GM19452 (cell line): ENCODE measurements around the gene UQCRC1.

ENCODE experiments used
- ATAC-seq: cut with Tn5 transposase; IDR thresholded peaks from one replicate; pipeline ENCODE4 v1.9.1; 2021; ENCODE audit not compliant: unreplicated experiment

Gene UQCRC1

DNA sequence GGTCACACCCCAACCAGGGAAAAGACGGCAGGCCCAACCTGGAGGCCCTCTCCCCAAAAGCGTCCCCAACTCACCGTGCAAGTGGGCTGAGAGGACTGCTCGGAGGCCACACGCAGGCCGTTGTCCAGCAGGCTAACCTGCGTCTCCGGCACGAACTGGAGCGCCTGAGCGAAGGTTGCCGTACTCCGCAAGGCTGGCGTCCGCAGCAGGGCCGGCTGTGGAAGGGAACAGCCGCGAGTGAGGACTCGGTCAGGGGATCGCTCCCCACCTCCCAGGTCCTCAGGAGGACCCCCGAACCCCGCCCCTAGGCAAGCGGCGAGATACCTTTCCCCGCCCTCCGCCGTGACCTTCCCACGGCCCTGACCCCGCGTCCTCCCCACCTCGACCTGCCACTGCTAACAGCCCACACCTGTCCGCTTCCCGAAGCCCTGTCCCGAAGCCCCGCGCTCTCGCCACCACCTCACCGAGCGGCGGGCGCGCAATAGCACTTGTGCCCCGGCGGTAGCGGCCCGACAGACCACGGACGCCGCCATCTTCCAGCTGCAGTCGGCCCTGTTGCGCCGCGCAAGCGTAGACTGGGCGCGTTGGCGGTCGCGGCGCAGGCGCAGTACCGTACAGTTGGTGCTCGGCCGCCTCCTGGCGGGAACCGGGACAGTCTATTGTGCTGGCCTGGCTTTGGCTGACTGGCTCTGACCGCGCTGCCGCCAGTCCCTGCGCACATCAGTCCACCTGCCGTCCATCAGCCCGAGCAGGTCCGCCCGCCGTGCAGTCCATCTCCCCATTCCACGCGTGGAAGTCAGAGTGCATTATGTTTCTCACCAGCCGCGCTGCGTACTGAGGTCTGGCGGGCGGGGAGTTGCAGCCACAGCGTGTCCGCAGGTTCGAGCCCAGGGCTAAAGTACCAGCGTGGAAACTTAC, at the start of gene UQCRC1:
Gene UQCRC1 (minus strand): TSS at position 559 of the 918 bp plus-strand sequence. CDS start 26 bp downstream, at position 533.
- peak; percentile 92 for ATAC-seq

DNA sequence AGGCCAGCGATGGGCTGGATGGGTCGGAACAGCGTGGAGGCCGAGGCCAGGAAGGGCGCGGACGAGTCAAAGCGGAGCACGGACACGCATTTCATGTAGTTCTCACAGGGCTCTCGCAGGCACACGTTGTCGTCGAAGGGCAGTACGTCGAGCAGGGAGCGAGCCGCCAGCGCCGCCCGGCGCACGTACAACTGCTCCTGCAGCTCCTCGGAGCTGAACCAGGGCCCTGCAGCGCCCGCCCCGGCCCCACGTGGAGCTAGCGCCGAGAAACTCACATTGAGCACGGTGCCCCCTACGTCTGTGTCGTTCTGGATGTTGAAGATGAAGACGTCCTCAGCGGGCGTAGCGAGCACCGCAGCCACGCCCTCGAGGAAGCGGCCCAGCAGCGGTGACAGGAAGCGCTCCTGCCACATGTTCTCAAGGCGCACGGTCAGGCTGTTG, 47.4 kb upstream of the UQCRC1 start:
- no peak for ATAC-seq

DNA sequence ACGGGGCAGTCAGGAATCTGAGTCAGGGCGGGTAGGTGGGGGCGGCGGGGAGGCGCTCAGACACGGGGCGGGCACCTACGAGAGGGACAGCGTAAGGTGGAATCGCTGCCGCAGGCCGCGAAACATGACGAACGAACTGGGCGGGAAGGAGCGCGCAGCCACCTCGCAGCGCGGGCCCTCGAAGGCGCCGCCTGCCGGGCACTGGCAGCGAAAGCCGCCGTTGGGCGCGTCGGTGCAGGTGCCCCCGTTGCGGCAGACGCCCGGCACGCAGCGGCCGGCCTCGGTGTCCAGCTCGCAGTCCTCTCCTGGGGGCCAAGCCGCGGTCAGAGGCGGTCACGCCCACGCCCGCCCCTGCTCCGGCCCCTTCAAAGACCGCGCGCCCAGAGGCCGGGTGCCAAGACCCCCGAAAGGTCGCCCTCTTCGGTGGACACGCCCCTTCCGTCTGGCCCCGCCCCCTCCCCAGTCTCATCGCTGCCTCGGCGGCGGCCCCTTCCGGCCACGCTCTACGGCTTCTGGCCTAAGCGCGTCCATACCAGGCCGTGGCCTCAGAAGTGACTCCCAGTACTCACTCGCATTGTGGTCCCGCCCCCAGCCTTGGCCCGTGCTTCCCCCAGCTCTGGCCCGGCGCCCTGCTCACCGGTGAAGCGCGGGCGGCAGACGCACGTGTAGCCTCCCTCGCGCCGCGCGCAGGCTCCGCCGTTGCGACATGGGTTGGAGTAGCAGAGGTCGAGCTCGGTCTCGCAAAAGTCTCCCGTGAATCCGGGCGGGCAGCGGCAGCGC, 46.8 kb upstream of the UQCRC1 start:
- peak; percentile 54 for ATAC-seq

DNA sequence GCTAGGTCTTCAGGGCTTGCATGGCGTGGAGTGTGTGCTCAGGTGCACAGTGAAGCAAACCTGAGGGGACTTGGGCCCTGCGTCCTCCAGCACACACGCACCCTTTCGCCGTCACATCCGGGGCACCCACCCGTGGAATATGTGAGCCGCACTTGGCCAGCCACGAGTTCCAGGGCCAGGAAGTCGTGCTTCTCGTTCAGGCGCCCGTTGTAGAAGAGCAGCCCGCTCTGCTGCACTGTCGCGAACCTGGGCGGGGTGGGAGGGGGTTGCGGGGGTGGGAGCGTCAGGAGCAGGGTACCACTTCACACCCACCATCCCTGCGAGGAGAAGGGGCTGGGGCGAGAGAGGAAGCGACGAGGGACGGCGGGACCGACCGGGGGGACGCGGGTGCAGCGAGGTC, 46.2 kb upstream of the UQCRC1 start:
- ATAC-seq, result no peak

DNA sequence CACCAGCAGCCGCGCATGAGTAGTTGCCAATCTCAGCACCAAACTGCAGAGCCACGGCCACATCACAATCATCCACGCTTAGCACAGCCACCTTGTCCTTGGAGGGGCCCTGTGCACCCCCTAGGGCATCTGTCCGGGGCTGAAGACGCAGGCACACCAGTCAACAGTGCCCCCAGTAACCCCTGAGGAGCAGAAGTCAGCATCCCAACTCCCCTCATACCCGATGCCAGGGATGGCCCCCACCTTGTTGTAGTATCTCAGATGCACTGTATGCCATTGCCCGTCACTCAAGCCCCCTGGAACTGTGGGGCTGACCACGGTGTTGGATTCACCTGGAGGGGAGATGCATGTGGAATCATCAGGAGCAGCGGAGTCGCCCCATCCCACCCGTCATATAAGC, 45.6 kb upstream of the UQCRC1 start:
- ATAC-seq, result no peak

DNA sequence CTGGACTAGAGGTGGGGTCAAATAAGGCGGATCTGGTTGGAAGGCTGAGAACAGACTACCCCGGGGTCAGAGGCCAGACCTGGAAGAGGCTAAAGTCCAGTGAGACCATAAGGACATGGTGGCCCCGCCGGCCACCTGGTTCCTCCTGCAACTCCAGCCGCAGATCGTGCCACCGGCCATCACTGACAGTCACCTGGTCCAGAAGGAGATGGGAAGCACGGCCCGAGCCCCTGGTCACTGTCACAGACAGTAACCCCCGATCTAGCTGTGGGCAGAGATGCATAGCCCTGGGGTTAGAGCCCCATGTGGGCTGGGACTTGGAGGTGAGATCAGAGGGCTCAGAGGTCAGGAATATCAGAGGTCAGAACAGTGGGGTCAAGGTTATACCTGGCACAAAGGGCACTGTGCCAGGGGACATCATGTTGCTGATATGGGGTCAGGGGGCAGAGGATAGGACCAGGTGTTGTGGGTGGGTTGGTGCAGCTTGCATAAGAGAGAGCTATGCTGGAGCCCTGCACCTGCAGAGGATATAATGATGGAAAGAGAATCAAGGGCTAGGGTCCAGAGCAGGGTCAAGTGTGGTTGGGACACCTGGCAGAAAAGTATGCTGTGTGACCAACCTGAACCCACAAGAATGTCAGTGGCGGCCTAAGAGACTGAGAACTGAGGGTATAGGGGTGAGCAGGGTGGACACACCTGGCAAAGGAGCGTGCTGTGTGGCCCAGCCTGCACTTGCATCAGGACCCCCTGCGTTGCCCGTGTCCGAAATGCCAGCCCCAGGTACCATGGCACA, 43.7 kb upstream of the UQCRC1 start:
- ATAC-seq, result no peak

DNA sequence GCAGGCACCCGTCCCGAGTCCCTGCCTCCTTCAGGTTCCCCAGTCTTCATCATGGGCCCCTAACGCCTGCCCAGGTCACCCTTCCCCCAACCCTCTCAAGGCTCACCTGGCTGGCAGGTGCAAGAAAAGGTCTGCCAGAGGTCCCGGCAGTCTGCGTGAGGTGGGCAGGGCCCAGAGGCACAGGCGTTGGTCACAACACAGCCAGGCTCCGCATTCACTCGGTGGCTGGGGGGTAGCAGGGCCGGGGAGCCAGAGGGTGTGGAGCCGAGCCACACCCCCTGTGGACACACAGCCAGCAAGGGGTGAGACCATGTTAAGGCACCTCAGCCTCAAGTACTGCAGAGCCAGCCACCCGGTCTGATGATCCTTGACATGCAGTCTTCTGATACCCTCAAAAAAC, 42.3 kb upstream of the UQCRC1 start:
- ATAC-seq, result no peak

DNA sequence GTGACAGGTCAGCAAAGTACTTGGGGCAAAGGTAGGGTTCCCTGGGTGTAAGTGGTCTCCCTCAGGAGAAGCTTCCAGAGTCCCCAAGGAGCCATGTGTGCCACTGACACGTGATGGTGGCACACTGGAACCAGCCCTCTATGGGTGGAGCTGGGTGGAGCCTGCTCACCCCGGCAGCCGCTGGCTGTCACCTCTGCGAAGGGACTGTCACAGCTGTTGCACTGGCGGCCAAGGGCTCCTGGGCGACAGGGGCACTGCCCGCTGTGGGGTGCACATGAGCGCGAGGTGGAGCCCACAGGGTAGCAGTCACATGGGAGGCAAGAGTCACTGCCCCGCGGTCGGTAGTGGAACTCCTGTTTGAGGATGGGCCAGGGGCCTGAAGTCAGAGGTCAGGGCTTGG, 41.3 kb upstream of the UQCRC1 start:
- ATAC-seq, result no peak

DNA sequence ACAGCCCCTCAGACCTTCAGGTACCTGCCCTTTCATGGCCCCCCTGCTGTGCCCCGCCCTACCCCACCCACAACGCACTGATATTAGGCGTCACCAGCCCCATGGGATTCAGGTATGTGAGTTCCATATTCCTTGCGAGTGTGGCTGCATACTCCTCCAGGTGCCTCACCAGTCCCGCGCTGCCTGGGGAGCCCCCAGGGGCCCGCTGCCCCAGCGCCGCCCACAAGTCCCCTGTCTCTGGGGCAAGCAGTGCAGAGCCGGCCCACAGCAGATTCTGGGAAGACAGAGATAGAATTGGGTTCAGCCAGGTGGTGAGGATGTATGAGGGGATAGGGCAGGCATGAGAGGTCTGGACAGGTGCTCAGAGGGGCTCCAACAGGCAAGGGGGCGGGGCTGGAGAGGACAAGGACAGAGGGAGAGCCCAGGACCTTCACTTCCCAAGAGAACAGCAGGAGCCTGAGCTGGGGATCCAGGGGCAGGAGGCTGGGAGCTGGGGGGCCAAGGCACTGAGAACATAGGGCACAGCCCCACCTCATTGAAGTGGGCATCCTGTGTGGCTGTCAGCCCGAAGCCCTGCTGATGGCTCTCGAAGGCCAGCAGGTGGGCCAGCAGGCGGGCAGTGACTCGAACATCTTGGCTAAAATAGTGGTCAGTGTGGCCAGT, 38.9 kb upstream of the UQCRC1 start:
- no peak for ATAC-seq

DNA sequence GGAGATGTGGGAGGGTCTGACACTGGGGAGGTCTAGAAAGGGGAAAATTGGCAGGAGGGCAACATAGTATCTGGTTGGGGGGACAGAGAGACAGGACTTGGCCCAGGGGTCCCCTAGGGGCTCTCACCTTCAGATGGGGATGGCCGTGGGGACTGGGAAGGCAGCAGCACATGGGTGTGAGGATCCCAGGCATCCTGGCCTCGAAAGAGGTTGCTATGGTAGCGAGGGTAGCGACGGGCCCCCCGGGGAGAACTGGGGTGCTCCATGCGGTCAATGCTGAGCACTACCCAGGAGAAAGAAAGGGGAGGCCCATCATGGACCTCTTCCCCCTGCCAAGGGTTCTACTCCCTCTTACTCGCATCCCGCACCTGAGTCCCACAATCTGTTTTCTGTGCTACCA, 38.3 kb upstream of the UQCRC1 start:
- no peak for ATAC-seq

DNA sequence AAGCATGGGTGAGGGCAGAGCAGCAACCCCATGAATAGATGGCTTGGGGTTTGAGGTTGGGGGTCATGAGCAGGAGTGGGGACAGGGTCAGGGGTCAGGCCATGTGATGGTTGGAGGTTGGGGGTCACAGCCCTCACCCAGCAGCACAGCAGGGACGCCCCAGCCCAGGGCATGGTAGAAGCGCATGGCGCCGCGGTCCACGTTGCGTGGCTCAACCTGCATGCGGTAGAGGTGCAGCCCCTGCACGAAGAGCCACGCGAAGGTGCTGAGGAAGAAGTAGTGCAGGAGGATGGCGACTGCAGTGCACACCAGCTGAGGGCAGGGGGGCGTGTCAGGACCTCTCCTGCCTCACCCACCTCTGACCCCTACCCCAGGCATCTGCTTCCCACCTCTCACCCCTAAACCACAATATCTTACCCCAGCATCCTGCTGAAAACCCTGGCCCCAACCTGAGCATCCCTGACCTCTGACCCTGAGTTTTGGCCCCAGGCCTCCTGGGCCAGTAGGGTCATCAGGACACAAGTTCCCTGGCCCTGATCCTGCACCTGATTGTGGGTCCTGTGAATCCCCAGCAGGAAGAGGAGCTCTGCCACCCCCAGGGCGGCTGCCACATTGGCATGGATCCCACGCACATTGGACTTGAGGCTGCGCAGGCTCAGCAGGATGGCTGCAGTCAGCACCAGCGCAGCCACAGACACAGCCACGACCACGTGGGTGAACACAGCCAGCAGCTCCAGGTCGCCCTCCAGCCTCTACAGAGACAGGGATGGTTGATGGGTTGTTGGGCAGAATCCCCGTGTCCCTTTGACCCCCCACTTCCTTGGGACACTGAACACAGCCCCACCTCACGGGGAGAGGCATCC, 35.7 kb upstream of the UQCRC1 start:
- ATAC-seq, result no peak

DNA sequence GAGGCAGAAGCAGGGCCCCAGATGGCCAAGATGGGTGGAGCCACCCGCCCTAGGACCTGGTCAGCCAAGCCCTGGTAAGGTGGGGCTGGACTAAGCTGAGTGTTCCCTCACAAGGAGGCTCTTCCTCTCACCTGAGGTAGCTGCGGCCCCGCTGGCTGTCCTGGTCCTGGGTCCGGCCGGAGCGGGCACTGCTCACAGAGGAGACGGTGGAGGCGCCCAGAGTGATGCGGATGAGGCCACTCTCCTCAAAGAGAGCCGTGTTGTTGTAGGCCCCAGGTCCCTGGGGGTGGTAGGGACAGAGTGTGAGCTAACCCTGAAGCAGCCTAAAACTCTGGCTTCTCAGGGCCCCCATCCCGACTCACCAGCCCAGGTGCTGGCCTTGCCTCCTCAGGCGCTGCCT, 33.2 kb upstream of the UQCRC1 start:
- no peak for ATAC-seq

DNA sequence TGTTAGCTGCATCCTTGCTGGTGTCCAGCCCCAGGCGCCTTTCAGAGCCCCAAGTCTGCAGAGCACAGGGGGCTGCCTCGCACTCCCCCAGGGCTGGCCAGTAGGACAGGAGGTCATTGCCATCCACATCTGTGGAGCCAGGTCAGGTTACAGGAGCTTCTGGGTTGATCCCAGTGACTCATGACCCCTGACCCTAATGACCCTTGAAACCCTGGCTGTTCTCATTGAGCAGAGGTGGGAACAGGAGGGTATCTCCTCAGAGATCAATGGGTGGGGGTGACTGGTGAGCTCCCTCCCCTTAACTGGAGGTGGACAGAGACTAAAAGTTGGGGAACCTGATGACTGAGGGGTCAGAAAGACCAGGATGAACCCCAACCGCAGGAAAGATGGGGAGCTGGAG, 31.9 kb upstream of the UQCRC1 start:
- no peak for ATAC-seq

DNA sequence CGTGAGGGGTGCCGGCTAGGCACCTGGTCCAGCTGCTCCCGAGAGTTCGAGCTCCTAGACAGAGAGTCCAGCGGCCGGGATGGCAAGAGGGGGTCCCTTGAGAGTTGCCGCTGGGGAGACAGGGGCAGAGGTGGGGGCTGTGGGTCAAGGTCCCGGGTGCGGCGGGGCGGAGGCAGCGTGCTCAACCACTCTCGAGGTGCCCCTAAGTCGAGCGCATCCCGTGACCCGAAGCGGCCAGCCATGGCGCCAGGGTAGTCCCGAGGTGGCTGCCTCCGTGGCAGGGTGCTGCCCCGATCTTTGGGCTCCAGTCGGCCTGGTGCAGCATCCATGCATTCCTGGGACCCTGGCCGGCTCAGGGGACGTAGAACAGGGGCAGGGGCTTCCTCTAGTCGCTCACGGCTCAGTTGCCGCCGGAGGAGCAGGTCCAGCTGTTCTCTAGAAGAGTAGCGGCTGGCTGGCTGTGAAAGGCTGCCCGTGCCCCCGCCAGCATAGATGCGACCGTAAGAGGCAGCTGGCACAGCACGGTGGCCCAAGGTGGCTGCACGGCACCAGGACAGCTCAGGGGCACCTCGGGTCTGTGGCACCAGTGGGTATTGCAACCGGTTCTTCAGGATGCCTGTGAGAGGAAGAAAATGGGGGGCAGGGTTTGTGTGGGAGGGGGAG, 30.6 kb upstream of the UQCRC1 start:
- no peak for ATAC-seq

DNA sequence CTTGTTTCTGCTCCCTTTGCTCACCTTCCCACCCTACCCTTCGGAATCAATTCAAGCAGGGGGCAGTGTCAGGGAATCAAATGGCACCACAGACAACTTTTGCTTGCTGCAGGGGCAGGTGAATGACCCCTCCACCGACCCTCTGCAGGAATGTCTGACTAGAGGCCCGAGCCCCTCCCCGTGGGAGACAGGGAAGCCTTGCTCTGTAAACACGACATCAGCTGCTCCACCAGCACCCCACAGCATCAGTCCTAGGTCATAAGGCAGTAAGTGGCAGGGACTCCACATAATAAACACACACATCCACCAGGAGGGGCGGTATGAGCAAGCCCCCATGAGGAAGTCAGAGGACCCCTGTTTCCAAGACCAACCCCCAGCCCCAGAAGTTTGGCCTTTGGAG, 27.9 kb upstream of the UQCRC1 start:
- ATAC-seq, result no peak

DNA sequence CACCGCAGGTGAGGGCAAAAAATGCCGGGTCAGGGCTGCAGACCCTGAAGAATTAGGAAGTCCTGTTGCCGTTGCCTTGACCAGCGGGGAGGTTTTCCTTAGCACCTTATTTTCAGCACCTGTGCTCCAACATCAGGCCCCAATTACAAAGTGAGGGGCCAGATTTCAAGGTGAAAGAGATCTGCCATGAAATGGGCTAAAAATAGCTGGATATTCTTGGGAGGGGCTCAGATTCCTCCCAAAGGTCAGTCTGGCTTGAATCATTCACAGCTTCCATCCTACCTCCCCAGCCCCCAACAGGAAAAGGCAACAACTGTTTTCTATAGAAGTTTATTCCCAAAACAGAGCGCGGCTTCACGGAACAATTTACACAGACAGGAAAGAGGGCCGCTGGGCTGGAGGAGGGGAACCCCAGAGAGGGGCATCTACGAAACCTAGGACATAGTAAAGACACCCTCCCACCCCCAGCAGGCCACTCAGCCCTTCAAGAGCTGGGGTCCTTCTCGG, 26.8 kb upstream of the UQCRC1 start:
- ATAC-seq, result no peak

DNA sequence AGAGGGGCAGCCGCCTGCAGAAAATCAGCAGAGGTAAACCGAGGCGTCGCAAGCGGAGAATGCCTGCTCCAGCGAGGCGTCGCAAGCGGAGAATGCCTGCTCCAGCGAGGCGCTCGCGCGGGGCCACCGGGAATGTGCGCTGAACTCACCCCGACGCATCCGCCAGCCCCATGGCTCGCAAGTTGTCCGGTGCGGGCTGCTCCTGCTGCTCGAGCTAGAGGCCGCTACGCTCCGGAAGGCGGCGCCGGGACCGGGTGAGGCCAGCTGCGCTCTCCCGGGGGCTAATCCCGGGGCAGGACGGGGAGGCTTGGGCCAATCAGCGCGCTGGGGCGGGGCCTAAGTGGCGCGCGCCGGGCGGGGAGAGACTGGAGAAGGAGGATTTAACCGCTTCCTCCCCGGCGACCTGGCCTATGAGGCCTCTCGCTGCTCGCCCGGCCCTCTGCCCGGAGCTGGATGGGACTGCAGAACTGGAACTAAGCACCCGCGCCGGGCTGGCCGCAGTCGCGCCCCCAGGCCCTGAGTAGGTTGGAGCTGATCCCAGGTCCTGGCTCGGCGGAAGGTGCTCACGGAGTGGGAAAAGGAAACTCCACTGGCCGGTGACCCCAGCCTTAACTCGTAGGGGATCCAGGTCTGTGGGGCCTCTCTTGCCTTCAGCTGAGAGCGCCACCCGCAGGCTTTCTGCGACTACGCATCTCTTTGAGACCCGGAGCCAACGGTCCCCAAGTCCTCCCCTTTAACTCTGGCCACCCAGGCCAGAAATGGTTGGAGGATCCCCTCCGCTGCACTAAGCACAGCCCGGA, 26.0 kb upstream of the UQCRC1 start, which contains the start of gene SLC26A6:
Gene SLC26A6 (minus strand): TSS at position 240 of the 800 bp plus-strand sequence. CDS start 68 bp downstream, at position 172.
- ATAC-seq, result peak; percentile 85

DNA sequence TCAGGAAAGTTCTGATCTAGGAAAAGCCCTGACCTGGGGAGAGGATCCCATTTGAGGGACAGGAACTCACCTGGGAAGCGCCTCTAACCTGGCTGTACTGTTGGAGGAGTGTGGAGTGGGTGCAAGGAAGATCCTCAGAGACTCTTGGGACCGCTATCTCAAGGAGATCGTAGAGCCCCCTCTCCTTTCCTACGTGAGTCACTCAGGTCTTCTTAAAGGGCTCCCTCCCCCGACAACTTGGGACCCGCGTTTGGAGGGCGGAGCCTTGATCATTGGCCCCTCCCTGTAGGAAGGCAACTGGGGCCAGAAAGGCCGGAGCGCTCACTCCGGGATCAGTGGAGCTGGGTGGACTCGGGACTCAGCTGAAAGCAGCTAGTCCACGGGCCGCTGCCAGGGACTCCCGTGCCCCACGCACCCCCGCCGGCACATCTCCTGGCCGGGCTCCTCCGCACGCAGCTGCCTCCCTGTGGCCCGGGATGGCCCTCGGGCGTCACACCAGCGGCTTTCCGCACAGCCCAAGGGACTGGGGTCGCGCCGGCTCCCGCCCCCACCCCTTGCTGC, 25.3 kb upstream of the UQCRC1 start:
- ATAC-seq, result peak; percentile 29
